DND-41 (cell line): Measurements from ENCODE around the gene GABBR2.
A peak's percentile ranks its signal among the peaks of the same experiment; 100 is the strongest.

Experiments used
- CTCF ChIP-seq: IDR thresholded peaks from 2 replicates; pipeline ENCODE4 v1.5.1; 2012; ENCODE audit warnings: borderline replicate concordance, low read length, moderate library complexity, mild to moderate bottlenecking; ENCODE audit not compliant: poor library complexity, severe bottlenecking; ENCODE audit errors: extremely low read depth
- EZH2 ChIP-seq: IDR thresholded peaks from 3 replicates; pipeline ENCODE4 v1.6.1; 2012; ENCODE audit warnings: borderline replicate concordance, low read depth, mild to moderate bottlenecking, moderate library complexity, low read length, inconsistent platforms; ENCODE audit not compliant: severe bottlenecking

GRCh38 chr9:98642661-98643312 lies 65.9 kb downstream of the GABBR2 start:
- TF ChIP-seq CTCF (peak; percentile 20), EZH2 (no peak)
